HPDE6-E6E7 (cell line): Measurements from ENCODE around the gene CATSPER1.

Experiments used
- DNase-seq: peaks from one replicate; pipeline ENCODE4 v3.0.0; 2011; ENCODE audit warnings: missing footprints; ENCODE audit errors: extremely low spot score

CATSPER1 gene

GRCh38 chr11:66026017-66026529 lies at the start of gene CATSPER1:
Gene CATSPER1, minus strand, starts transcription at chr11:66026479. Its CDS starts 100 bp downstream, at chr11:66026379.
- no peak for DNase-seq

- no peak for DNase-seq
These were observed 49.0 kb upstream of the CATSPER1 start for GRCh38 chr11:66075273-66075672.

GRCh38 chr11:66073669-66074068 lies 47.4 kb upstream of the CATSPER1 start:
- DNase-seq: no peak

GRCh38 chr11:66072518-66072917 lies 46.2 kb upstream of the CATSPER1 start:
- DNase-seq: no peak

GRCh38 chr11:66072081-66072480 lies 45.8 kb upstream of the CATSPER1 start:
- no peak for DNase-seq

GRCh38 chr11:66071381-66071801 lies 45.1 kb upstream of the CATSPER1 start:
- no peak for DNase-seq

GRCh38 chr11:66070604-66071380 lies 44.5 kb upstream of the CATSPER1 start:
- no peak for DNase-seq

- DNase-seq: peak; percentile 65
These were observed 43.7 kb upstream of the CATSPER1 start, which contains the start of gene PACS1 for GRCh38 chr11:66069715-66070603. Gene PACS1, plus strand, starts transcription at chr11:66070272. Its CDS starts 215 bp downstream, at chr11:66070487.

- no peak for DNase-seq
These were observed 42.8 kb upstream of the CATSPER1 start for GRCh38 chr11:66068923-66069714.

GRCh38 chr11:66068154-66068821 lies 42.0 kb upstream of the CATSPER1 start:
- peak; percentile 56 for DNase-seq

GRCh38 chr11:66067640-66068039 lies 41.4 kb upstream of the CATSPER1 start:
- no peak for DNase-seq

GRCh38 chr11:66066751-66067150 lies 40.5 kb upstream of the CATSPER1 start:
- no peak for DNase-seq

GRCh38 chr11:66064571-66064970 lies 38.3 kb upstream of the CATSPER1 start:
- no peak for DNase-seq

- no peak for DNase-seq
These were observed 37.6 kb upstream of the CATSPER1 start for GRCh38 chr11:66063900-66064299.

GRCh38 chr11:66062408-66062807 lies 36.1 kb upstream of the CATSPER1 start:
- DNase-seq: no peak

- DNase-seq: no peak
These were observed 35.0 kb upstream of the CATSPER1 start for GRCh38 chr11:66061268-66061667.

GRCh38 chr11:66059966-66060680 lies 33.8 kb upstream of the CATSPER1 start:
- DNase-seq: no peak

- DNase-seq: no peak
These were observed 30.2 kb upstream of the CATSPER1 start for GRCh38 chr11:66056501-66056900.

- DNase-seq: no peak
These were observed 28.7 kb upstream of the CATSPER1 start for GRCh38 chr11:66055021-66055420.

GRCh38 chr11:66052664-66052982 lies 26.3 kb upstream of the CATSPER1 start:
- no peak for DNase-seq
